T follicular helper cell (primary cell): Measurements from ENCODE around the gene PIGK.

Experiments used
- DNase-seq: peaks from one replicate; pipeline ENCODE4 v3.0.0-alpha.2; 2020; ENCODE audit warnings: low read depth

PIGK gene

DNA sequence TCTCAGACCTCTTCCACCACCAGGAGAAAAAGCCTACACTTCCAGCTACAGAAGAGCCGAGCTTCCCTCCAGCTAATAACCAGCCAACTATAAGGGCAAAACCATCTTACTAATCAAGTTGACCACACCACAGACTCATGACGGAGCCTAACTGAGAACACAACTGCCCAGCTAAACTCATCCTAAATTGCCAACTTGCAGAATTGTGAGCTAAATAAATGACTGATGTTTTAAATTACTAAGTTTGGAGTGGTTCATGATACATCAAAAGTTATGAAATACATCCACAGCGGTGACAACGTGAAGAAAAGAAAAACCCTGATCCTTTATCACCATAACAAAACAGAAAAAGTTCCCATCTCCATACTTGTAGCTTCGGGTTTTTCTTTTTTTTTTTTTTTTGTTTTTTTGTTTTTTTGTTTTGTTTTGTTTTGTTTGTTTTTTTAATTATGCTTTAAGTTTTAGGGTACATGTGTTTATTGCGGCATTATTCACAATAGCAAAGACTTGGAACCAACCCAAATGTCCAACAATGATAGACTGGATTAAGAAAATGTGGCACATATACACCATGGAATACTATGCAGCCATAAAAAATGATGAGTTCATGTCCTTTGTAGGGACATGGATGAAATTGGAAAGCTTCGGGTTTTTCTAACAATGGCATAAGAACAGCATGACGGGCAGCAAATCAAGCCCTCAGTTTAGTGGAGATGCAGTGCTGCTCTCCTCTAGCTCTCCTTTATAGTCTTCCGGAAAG lies 122.6 kb downstream of the PIGK start:
- DNase-seq: no peak

DNA sequence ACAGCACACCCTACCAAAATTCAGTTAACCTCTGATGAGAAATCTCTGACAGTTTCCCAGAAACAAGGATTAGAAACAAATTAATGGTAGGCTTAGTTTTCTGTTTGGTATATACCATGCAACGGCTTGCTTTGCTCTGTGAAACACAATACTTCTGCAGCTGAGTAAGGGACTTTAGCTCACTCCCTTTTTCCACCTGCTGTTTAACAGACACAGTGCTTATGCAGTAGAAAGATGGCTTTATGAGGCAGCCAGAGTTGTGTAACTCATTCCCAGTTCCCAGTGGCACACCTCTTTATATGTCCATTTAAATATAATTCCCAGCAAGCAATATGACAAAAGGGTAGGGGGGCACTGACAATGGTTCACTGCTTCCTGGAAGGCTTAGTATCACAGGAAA lies 124.0 kb downstream of the PIGK start:
- DNase-seq: no peak

DNA sequence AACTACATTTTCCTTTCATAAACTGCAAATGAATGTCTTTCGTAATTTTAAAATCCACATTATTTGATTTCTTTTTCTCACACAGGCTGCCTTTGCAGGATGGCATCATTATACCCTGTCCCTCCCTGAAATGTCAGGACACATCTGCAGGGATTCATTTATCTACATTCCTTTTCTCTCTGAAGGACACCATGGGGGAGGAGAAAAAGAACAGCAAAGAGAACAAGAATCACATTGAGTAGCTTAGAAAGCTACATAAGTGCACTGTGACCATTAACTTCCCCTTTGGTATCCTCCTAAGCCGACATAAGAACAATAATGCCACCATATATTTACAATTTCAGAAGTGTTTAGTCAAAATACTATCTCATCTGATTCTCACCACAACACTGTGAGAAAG lies 129.5 kb downstream of the PIGK start:
- no peak for DNase-seq

DNA sequence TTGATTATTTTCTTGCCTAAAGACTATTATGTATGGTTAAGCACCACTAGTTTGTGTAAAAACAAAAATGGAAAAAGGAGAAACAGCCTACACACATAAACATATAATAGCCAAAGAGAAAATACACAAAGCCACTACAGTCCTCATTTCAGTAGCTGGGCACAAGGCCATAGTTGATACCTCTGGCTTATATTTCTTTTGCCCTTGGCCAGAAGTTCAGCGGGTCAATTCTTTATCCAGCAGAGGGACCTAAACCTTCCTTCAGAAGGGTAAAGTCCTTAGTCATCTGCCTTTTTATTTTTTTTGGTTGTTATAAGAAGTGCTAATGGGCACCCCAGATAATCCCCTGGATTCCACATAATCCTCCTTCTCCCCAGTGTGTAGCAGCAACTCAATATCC lies 134.1 kb downstream of the PIGK start:
- no peak for DNase-seq

DNA sequence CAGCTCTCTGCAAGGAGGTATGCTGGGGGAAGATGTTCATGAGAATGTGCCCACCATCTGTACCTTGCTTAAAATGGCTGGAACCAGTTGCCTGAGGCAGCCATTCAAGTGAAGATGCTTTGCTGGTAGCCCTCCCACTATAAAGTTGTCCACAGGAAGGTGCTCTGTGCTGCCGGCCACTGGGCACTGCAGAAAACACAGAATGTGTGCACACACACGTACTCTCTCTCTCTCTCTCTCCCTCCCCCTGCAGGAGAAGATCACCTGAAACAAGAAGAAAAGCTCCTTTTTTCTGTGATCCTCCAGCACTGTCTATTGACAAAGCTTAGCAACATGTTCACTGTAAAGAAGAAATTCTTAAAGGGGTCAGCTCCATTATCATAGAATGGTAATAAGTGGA lies 134.8 kb downstream of the PIGK start:
- DNase-seq: no peak

DNA sequence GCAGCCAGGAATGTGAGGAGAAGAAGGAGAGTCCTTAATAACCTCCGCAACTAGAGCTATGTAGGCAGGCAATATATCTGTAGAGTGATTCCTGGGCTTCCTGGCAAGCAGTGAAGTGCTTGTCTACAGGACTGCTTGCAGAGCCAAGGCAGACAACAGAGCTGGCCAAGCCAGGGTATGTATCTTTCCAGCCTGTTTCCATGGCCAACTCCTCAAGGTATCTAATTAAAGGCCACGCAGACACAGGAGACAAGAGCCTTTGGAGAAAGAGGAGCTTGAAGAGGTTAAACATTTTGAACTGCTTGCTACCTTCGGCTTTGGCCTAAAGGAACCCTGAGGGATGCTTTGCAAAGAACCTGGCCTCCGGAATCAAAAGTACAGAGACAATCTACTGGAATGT lies 137.4 kb downstream of the PIGK start:
- DNase-seq: no peak

DNA sequence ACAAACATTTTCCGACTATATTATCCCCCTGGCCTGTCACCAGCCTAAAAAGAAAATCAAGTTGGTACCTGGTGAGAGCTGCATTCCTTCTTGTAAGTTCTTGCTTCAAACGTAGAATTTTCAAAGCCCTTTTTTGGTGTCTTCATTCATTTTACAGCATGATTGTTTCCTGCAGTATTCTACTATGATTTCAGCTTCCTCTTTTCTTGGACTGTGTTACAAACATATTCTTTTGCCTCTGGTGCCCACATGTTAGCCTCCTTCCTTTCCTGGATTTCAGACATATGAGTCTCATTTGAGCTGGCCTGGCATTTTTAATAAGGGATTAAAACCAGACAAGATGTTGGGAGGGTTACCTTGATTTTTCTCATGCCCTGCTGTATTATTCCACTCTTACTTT lies 142.5 kb downstream of the PIGK start:
- DNase-seq: no peak

DNA sequence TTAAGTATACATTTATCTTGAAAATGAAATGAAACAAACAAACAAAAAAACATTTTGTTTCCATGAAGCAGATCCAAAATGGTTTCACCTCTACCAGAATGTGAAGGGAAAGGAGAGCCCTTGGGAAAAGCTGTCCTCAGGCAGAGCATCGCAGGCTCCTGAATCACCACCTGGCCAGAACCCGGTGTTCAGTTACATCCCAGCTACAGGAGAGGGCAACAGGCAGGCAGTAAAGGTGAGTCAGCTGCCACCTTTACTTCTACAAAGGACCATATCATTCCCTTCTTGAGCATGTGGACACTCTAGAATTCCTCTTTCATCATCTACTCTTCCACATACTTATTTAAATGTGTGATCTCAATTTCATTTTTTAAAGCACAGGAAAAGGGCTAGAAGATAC lies 151.2 kb downstream of the PIGK start:
- DNase-seq: no peak

DNA sequence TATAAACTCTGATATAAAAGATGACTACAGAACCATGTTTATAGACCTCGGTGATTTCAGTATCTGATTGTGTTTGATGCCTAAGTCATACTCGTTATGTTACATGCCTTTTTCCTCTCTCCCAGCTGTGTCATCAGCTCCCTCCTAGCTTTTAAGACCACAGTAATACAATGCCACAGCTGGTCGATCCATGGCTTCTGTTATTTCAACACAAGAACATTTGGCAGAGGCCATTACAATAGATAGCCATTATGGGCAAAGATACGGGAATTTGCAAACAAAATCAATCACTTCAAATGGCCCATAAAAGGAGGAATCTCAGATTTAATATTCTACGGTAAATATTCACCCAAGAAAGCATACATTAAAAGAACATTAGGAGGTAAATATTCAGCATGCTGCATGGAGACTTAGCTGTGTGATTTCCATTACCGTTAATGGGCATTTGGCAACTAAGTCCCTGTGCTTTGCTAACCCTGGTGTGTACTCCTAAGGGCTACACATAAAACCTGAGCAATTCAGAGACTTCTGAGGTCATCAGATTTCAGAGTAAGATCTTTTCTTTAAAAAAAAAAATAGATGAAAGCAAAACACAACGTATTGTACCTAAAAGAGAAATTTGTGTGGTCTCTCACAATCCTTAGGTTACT lies 153.4 kb downstream of the PIGK start:
- no peak for DNase-seq

DNA sequence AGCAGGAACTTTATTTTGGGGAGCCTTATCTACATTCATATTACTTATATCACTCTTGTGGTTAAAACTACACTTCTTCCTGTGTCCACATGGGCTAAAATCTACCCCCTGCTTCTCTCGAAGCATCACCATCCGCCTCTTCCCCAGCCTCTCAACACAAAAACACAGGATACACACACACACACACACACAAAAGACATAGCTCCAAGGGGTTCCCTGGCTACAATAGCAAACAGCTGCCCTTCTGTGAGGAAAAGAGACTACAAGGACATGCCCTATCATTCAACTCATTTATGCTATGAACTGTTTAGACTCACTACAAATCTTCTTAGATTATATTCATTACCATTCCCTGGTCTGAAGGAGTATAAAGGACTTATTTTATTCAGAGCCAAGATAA lies 155.0 kb downstream of the PIGK start:
- no peak for DNase-seq

DNA sequence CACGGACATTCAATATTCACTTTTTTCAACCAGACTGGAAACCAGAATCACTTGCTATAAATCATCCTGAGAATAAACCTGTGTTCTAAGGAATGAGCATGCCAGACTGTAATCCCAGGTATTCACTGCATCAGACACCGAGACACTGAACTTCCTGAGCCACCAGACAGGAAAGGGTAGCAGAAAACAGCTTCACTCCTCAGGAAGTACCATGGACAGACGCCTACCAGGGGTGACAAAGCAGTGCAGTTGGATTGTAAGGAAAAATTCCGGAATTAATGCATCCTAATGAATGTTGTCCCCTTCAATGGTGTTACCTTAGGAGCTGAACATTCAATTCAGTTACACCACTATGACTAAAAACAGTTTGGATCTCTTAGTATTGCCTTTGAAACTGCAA lies 156.1 kb downstream of the PIGK start:
- no peak for DNase-seq

DNA sequence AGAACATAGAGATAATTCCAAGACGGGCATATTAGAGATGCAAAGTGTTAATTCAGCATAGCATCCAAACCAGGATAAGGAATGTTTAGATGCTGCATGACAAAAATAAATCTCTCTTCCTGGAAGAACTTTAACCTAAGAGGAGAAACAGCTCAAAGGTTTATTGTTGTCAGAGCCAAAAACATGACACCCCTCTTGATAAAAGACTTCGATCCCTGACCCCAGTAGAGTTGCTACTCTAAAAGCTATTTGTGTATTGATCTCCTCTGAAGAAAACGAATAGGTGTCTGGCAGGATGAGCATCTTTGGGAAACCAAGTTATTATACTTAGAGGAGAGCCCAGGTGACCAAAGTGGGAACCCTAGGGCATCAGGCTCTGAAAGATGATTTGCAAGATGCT lies 158.1 kb downstream of the PIGK start:
- no peak for DNase-seq

DNA sequence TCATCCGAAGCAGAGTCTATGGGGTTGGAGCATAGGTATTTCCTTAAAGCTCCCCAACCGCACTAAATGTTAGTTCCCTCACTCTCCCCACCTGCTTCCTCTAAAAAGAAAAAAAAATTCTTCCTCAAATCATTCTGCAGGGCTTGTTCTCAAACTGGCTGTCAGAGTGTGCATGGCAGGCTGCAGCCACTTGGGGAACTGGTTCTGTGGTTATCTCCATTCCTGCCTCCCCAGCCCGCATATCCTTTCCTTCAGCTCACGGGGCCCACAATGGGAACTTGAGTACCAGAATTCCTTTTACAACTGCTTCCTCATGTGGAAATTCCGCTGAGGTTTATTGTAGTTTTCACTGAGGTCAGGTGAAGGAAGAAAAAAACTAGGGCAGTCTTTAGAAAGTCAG lies 159.2 kb downstream of the PIGK start:
- DNase-seq: no peak

DNA sequence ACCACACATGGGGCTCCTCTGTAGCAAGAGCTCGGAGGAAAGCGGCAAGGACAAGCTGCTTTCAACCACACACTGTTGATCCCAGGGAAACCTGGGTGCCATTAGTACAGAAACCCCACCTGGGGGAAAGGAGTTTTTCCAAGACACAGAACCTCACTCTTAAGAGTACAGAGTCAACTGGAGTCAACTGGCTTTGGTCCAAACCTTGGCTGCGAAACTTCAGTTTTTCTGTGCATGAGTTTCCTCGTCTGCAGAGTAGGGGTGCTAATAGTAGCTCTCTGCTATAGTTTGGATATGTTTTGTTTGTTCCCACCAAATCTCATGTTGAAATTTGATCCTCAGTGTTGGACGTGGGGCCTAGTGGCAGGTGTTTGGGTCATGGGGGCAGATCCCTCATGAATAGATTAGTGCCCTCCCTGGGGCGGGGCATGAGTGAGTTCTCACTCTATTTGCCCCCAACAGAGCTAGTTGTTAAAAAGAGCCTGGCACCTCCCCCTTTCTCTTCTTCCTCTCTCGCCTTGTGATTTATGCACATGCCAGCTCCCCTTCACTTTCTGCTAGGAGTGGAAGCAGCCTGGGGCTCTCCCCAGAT lies 161.1 kb downstream of the PIGK start:
- DNase-seq: no peak

DNA sequence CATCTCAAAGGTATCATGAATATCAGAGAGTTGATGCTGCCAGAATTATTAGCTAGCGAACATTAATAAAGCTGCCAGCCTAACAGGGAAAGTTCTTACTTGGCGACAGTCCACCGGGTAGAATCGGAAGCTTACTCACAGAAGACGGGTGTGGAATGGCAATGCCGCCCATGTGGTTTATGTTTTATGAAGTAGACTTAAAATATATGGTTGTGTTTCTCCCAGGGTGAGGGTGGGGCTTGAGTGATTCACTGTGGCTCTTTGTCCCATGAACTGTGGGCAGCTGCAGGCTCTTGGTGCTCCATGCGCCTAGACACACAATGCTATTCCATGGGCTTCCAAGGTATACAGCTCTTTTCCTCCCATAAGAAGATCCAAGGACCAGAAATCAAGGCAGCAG lies 162.7 kb downstream of the PIGK start:
- DNase-seq: no peak

DNA sequence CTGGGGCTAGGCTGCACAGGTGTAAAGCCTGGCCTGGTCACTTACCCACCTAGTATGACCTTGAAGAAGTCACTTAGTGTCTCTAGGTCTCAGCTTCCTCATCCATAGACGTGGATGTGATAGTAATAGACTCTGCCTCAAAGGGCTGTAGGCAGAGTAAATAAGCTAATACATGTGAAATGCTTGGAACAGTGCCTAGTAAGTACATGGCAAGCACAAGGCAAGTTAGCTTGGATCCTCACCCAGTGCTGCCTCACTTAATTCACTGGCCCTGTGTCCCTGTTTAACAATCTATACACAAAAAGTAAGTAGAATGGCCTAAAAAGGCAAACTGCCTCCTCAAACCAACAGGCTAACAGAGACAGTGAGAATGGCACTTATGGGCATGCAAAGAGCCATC lies 167.8 kb downstream of the PIGK start:
- DNase-seq: no peak

DNA sequence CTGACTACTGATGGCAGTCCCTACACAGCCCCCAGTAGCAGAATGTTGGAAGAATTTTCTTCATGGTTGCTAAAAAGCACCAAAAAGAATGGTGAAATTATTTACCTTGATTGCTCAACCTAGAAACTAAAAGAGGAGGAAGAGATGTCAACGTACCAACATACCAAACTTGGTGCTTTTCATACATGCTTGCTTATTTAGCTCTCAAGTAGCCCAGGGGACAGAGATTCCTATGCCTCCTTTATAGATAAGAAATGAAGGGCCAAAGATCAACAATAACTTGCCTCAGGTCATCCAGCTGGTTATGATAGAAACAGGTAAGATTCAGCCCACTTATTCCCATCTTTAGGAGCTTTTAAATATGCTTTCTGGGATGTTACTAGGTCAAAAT lies 170.6 kb downstream of the PIGK start:
- no peak for DNase-seq

DNA sequence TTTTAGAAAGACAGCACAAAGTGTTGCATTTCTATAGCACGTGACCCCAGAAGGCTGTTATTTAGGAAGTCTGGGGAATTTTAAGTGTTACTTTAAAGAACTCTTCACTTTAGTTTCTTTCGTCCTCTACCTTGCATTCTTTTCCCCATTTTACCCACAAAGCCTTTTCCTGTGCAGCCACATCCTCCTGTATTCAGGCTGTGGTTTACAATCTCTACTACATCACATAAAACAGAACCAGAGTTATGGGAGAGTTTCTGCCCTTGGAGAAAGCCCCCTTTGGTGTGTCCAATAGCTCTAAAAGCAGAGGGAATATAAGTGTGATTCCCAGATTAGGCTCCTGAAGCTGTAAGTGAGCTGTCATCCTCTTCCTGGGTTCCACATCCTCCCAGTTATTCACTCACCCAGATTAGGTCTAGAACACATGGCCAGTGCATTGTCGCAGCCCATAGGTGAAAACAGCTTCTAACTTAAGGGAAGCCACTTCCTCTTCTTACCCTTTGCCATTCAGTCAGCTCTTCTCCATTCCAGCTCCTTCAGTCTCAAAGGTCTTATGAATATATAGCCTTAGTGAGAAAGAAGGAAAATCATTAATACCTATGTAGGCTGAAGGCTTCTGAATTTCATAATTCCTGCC lies 171.1 kb downstream of the PIGK start:
- no peak for DNase-seq

DNA sequence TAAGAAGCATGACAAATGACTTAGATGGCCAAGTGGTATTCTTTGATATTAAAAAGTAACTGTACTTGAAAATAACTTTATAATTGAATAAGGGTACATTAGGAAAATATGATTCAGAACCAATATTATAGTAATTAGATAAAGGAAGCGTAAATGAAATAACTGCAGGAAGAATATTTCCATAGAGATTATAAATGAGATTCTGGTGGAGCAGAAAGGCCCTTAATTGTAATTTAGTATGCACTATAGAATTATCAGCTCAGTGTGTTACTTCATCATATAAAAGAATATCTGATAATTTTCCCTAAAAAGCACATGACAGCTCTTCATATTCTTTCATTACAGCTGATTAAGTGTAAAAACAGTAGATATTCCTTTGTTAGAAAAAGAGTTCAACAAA lies 171.7 kb downstream of the PIGK start:
- no peak for DNase-seq

DNA sequence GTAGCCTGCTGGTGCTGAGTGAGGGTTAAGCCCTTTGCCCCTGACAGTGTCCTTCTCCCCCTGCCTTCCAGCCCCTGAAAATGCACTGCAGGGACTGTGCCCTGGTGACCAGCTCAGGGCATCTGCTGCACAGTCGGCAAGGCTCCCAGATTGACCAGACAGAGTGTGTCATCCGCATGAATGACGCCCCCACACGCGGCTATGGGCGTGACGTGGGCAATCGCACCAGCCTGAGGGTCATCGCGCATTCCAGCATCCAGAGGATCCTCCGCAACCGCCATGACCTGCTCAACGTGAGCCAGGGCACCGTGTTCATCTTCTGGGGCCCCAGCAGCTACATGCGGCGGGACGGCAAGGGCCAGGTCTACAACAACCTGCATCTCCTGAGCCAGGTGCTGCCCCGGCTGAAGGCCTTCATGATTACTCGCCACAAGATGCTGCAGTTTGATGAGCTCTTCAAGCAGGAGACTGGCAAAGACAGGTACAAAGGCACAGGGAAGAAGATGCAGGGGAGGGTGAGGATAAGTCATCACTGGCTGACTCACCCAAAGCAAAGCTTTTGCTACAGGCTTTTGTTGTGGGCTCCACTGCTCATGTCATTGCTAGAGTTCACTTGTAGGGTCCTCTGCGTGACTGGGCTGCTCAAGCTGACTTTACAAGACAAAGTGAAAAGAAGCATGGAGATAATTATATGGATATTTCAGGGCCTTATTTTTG lies 174.9 kb downstream of the PIGK start:
- no peak for DNase-seq

DNA sequence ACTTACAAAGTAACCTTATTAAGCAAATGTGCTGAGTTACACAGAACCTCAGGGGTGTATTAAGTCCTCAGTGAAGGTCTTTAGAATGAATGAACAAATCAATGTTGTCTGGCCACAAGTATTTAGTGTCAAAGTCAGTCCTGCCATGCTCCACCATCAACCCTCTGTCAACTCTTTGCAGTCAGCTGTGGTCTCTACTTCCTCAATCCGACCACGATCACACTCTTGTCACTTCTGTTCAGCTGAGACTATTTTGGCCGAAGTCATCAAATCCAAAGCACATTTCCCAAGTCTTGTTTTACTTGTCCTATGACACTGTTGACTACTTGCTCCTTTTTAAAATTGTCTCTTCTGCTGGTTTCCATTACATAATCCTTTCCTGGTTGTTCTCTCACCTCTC lies 178.4 kb downstream of the PIGK start:
- no peak for DNase-seq

DNA sequence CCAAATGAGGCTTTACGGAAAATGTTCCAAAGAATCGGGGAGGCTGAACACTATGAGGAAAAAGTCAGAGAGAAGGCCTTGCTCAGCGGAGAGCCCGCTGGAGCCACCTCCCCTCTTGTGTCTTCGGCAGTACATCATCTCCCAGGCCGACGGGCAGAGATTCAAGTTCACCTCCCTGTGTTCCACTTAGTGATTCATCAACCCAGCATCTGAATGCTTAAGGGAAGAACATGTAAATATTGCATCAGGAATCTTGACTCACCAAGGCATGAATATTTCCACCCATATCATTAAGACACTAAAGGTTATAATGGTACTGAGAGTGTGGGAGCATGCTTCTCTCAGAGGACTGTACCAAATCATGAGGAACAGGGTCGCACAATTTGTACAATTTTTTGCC lies 179.5 kb downstream of the PIGK start:
- DNase-seq: no peak

DNA sequence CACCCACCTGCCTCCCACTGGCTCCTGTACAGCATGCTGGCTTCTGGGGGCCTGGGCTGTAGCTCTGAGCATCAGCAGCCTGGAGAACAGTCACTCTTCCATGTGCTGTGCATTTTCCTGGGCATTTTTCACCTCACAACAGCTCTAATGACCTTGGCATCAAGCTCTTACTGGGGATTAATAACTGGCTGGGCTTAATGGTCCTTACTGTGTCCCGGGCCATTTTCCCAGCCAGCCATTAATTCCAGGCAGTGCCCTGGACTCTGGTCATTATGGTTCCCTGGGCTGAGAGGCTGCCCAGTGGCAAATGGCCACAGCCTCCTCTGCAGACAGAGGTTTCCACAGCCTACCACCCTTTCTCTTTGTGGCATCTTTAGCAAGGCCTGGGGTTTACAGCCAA lies 180.1 kb downstream of the PIGK start:
- no peak for DNase-seq
